Measurements from ENCODE around the gene SLC38A6. TPM values are rescaled to one million over a fixed set of nuclear protein-coding genes. Genes with fewer than 3 reads are reported as not detected.

The SLC38A6 gene
- total RNA-seq, 2 experiments from 2014 or later = 15.8 to 16.8 TPM

- CTCF ChIA-PET (ENCODE audit: unreplicated experiment) = no interaction called here
- BruUV-seq (replicated peaks) = no TSS peak
Observed at GRCh38 chr14:61048640-61049039, 67.6 kb downstream of the SLC38A6 start.

GRCh38 chr14:61050417-61050816 is 69.4 kb downstream of the SLC38A6 start:
- Histone ChIP-seq H3K36me3 (ENCODE audit: insufficient read depth, low read length) (no peaks in the 10 kb centered on the region; the same call in 1 of the 2 replicates), H2AFZ (ENCODE audit: low read length) (no peak overlapping the region), H3K4me3 (ENCODE audit: low read depth, low read length, poor library complexity, severe bottlenecking) (no peak overlapping the region), H3K79me2 (ENCODE audit: insufficient read depth, low read depth, low read length) (no peaks in the 10 kb centered on the region), H3K9me3 (ENCODE audit: low read length) (0 out of 2 replicates have a peak, but pooled peaks cover 8% of the 10 kb centered on the region), H3K27ac (ENCODE audit: low read depth, low read length, poor library complexity, severe bottlenecking) (no peak overlapping the region), H4K20me1 (ENCODE audit: insufficient read depth, low read length) (no peaks in the 10 kb centered on the region), H3K4me1 (ENCODE audit: insufficient read depth, low read length, poor library complexity, severe bottlenecking) (no peaks in the 10 kb centered on the region), H3K9me2 (ENCODE audit: insufficient read depth, low read length) (no peaks in the 10 kb centered on the region), H3K4me2 (ENCODE audit: low read length) (no peak overlapping the region)
- DNase-seq (ENCODE audit: low spot score) = no peak
- CTCF ChIA-PET (ENCODE audit: unreplicated experiment) = no interaction called here
- TF ChIP-seq, protein P1, sequence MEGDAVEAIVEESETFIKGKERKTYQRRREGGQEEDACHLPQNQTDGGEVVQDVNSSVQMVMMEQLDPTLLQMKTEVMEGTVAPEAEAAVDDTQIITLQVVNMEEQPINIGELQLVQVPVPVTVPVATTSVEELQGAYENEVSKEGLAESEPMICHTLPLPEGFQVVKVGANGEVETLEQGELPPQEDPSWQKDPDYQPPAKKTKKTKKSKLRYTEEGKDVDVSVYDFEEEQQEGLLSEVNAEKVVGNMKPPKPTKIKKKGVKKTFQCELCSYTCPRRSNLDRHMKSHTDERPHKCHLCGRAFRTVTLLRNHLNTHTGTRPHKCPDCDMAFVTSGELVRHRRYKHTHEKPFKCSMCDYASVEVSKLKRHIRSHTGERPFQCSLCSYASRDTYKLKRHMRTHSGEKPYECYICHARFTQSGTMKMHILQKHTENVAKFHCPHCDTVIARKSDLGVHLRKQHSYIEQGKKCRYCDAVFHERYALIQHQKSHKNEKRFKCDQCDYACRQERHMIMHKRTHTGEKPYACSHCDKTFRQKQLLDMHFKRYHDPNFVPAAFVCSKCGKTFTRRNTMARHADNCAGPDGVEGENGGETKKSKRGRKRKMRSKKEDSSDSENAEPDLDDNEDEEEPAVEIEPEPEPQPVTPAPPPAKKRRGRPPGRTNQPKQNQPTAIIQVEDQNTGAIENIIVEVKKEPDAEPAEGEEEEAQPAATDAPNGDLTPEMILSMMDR (conservative IDR thresholded peaks at IDR 0.05; ENCODE audit: low read length) = no peak
- TF ChIP-seq EZH2phosphoT487 (IDR thresholded peaks at IDR 0.05; ENCODE audit: borderline replicate concordance, low read depth, low read length) = no peak
- intact Hi-C loops (cut with micrococcal nuclease; ENCODE audit: unreplicated experiment) = no loop called here
- BruUV-seq (replicated peaks) = no TSS peak
- POLR2A ChIA-PET = interaction anchor here (0.7 kb wide), 1 partner anchor 1230 kb away, joined by 3 read pairs; no protein-coding TSS in a partner anchor

More at GRCh38 chr14:61048640-61049039, 67.6 kb downstream of the SLC38A6 start:
- DNase-seq (ENCODE audit: low spot score) = no peak
- POLR2A ChIA-PET = interaction anchor here (0.7 to 3.3 kb wide), 8 partner anchors 11 to 1713 kb away, joined by 3 to 9 read pairs (median 3); no protein-coding TSS in a partner anchor
- Histone ChIP-seq H3K79me2 (ENCODE audit: insufficient read depth, low read depth, low read length) (no peaks in the 10 kb centered on the region), H3K9me3 (ENCODE audit: low read length) (0 out of 2 replicates have a peak, but pooled peaks cover 5% of the 10 kb centered on the region), H3K4me2 (ENCODE audit: low read length) (no peak overlapping the region), H3K9me2 (ENCODE audit: insufficient read depth, low read length) (no peaks in the 10 kb centered on the region), H2AFZ (ENCODE audit: low read length) (no peak overlapping the region), H3K36me3 (ENCODE audit: insufficient read depth, low read length) (no peaks in the 10 kb centered on the region; the same call in 1 of the 2 replicates), H3K4me1 (ENCODE audit: insufficient read depth, low read length, poor library complexity, severe bottlenecking) (no peaks in the 10 kb centered on the region), H3K27ac (ENCODE audit: low read depth, low read length, poor library complexity, severe bottlenecking) (no peak overlapping the region), H3K4me3 (ENCODE audit: low read depth, low read length, poor library complexity, severe bottlenecking) (no peak overlapping the region), H4K20me1 (ENCODE audit: insufficient read depth, low read length) (no peaks in the 10 kb centered on the region)
- intact Hi-C loops (cut with micrococcal nuclease; ENCODE audit: unreplicated experiment) = no loop called here
- no peak for TF ChIP-seq EZH2phosphoT487 (IDR thresholded peaks at IDR 0.05; ENCODE audit: borderline replicate concordance, low read depth, low read length)
- TF ChIP-seq, protein P1 (conservative IDR thresholded peaks at IDR 0.05; ENCODE audit: low read length) = no peak

GRCh38 chr14:61051051-61051450 is 70.0 kb downstream of the SLC38A6 start:
- no peak for DNase-seq (ENCODE audit: low spot score)
- no peak overlapping the region for H2AFZ ChIP-seq (ENCODE audit: low read length)
- no peak overlapping the region for H3K4me3 ChIP-seq (ENCODE audit: low read depth, low read length, poor library complexity, severe bottlenecking)
- CTCF ChIA-PET (ENCODE audit: unreplicated experiment) = no interaction called here
- H3K79me2 ChIP-seq (ENCODE audit: insufficient read depth, low read depth, low read length) = no peaks in the 10 kb centered on the region
- BruUV-seq (replicated peaks) = no TSS peak
- intact Hi-C loops (cut with micrococcal nuclease; ENCODE audit: unreplicated experiment) = no loop called here
- no peak overlapping the region for H3K4me2 ChIP-seq (ENCODE audit: low read length)
- TF ChIP-seq, protein P1 (conservative IDR thresholded peaks at IDR 0.05; ENCODE audit: low read length) = no peak
- no peaks in the 10 kb centered on the region for H3K9me2 ChIP-seq (ENCODE audit: insufficient read depth, low read length)
- 0 out of 2 replicates have a peak, but pooled peaks cover 8% of the 10 kb centered on the region for H3K9me3 ChIP-seq (ENCODE audit: low read length)
- no peaks in the 10 kb centered on the region for H3K4me1 ChIP-seq (ENCODE audit: insufficient read depth, low read length, poor library complexity, severe bottlenecking)
- no peak overlapping the region for H3K27ac ChIP-seq (ENCODE audit: low read depth, low read length, poor library complexity, severe bottlenecking)
- no peaks in the 10 kb centered on the region; the same call in 1 of the 2 replicates for H3K36me3 ChIP-seq (ENCODE audit: insufficient read depth, low read length)
- H4K20me1 ChIP-seq (ENCODE audit: insufficient read depth, low read length) = no peaks in the 10 kb centered on the region
- POLR2A ChIA-PET = interaction anchor here (0.8 kb wide), 1 partner anchor 437 kb away, joined by 3 read pairs; no protein-coding TSS in a partner anchor
